Measurements from ENCODE around the gene SAMD10.
"Not testable (repeated sequence)": the region's sequence is repeated elsewhere in the genome, so short reads cannot be mapped to it uniquely, and the experiment has no call there.

Gene SAMD10

DNA sequence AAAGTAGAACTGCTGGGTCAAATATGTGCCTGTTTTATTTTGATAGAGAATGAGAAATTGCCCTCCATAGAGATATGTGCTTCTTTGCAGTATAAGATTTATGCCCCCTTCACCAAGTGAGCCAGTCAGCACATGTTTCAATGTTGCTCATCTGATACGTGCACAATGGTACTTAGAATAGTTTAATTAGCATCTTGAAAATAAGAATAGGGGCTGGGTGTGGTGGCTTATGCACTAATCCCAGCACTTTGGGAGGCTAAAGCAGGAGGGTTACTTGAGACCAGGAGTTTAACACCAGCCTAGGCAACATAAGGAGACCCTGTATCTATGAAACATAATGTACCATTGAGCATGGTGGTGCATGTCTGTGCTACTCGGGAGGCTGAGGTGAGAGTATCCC is 36.2 kb upstream of the SAMD10 start:
- Histone ChIP-seq H3K4me1 (ENCODE audit: control insufficient read depth in 2 of 2, insufficient read depth in 2 of 2, low read length in 2 of 2) (no peaks in the 10 kb centered on the region), H3K9me3 (ENCODE audit: control insufficient read depth in 2 of 2, low read length in 2 of 2) (no peaks in the 10 kb centered on the region), H3K27ac (ENCODE audit: low read depth in 2 of 2, low read length in 2 of 2) (no peak overlapping the region), H3K36me3 (ENCODE audit: control insufficient read depth in 2 of 2, insufficient read depth in 2 of 2, low read length in 2 of 2) (peaks cover 50 to 55% of the 10 kb centered on the region in 2 donors), H3K27me3 (ENCODE audit: control insufficient read depth in 2 of 2, insufficient read depth in 2 of 2, low read length in 2 of 2) (no peaks in the 10 kb centered on the region), H3K4me3 (ENCODE audit: low read length in 2 of 2) (no peak overlapping the region), H3K9ac (ENCODE audit: low read depth in 1 of 2, low read length in 2 of 2) (no peak overlapping the region)

DNA sequence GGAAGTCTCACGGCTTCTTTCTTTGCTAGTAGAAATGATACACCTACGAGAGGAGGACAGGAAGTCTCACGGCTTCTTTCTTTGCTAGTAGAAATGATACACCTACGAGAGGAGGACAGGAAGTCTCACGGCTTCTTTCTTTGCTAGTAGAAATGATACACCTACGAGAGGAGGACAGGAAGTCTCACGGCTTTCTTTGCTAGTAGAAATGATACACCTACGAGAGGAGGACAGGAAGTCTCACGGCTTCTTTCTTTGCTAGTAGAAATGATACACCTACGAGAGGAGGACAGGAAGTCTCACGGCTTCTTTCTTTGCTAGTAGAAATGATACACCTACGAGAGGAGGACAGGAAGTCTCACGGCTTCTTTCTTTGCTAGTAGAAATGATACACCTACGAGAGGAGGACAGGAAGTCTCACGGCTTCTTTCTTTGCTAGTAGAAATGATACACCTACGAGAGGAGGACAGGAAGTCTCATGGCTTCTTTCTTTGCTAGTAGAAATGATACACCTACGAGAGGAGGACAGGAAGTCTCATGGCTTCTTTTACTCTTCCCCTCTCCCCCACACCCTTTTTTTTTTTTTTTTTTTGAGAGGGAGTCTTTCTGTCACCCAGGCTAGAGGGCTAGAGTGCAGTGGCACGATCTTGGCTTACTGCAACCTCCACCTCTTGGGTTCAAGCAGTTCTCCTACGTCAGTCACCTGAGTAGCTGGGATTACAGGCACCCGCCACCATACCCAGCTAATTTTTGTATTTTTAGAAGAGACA is 33.1 kb upstream of the SAMD10 start:
- not testable (repeated sequence) for H3K27me3 ChIP-seq (ENCODE audit: control insufficient read depth in 2 of 2, insufficient read depth in 2 of 2, low read length in 2 of 2); H3K4me3 ChIP-seq (ENCODE audit: low read length in 2 of 2); H3K9me3 ChIP-seq (ENCODE audit: control insufficient read depth in 2 of 2, low read length in 2 of 2); H3K4me1 ChIP-seq (ENCODE audit: control insufficient read depth in 2 of 2, insufficient read depth in 2 of 2, low read length in 2 of 2); H3K9ac ChIP-seq (ENCODE audit: low read depth in 1 of 2, low read length in 2 of 2)
- Histone ChIP-seq H3K36me3 (ENCODE audit: control insufficient read depth in 2 of 2, insufficient read depth in 2 of 2, low read length in 2 of 2) (peaks cover 49 to 56% of the 10 kb centered on the region in 2 donors), H3K27ac (ENCODE audit: low read depth in 2 of 2, low read length in 2 of 2) (peak overlapping the region in 1 of 2 donors; percentile 23)

GRCh38 chr20:64011366-64011779 is 31.9 kb upstream of the SAMD10 start:
- Histone ChIP-seq H3K9me3 (ENCODE audit: control insufficient read depth in 2 of 2, low read length in 2 of 2) (no peaks in the 10 kb centered on the region), H3K9ac (ENCODE audit: low read depth in 1 of 2, low read length in 2 of 2) (no peak overlapping the region), H3K27ac (ENCODE audit: low read depth in 2 of 2, low read length in 2 of 2) (no peak overlapping the region), H3K27me3 (ENCODE audit: control insufficient read depth in 2 of 2, insufficient read depth in 2 of 2, low read length in 2 of 2) (no peaks in the 10 kb centered on the region), H3K4me1 (ENCODE audit: control insufficient read depth in 2 of 2, insufficient read depth in 2 of 2, low read length in 2 of 2) (no peaks in the 10 kb centered on the region), H3K36me3 (ENCODE audit: control insufficient read depth in 2 of 2, insufficient read depth in 2 of 2, low read length in 2 of 2) (peaks cover 52 to 57% of the 10 kb centered on the region in 2 donors), H3K4me3 (ENCODE audit: low read length in 2 of 2) (no peak overlapping the region)

DNA sequence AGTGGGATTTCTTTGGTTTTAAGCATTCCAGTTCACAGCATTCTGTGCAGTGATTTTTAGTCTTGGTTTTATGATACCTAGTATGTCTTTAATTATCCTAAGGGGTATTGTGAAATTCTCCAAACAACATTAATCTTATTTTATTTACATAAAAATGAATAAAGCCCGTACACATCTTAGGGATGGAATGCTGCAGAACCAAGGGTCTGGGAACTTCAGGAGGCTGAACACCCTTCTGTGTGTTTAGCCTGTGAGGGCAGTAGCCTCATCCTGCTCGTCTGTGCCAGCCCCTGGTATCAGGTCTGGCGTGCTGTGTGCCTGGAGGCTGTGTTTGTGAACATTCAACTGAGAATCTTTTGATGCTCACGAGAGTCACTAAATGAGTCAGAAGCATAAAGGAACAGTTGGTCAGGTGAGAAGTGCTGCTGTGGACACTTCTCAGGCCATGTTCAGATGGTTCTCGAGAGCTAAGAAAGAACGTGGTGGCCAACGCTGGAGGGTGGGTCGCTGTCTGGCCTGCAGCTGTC is 31.3 kb upstream of the SAMD10 start:
- no peaks in the 10 kb centered on the region for H3K9me3 ChIP-seq (ENCODE audit: control insufficient read depth in 2 of 2, low read length in 2 of 2)
- H3K4me1 ChIP-seq (ENCODE audit: control insufficient read depth in 2 of 2, insufficient read depth in 2 of 2, low read length in 2 of 2) = no peaks in the 10 kb centered on the region
- peaks cover 54 to 57% of the 10 kb centered on the region in 2 donors for H3K36me3 ChIP-seq (ENCODE audit: control insufficient read depth in 2 of 2, insufficient read depth in 2 of 2, low read length in 2 of 2)
- no peak overlapping the region for H3K27ac ChIP-seq (ENCODE audit: low read depth in 2 of 2, low read length in 2 of 2)
- H3K4me3 ChIP-seq (ENCODE audit: low read length in 2 of 2) = no peak overlapping the region
- no peak overlapping the region for H3K9ac ChIP-seq (ENCODE audit: low read depth in 1 of 2, low read length in 2 of 2)
- no peaks in the 10 kb centered on the region for H3K27me3 ChIP-seq (ENCODE audit: control insufficient read depth in 2 of 2, insufficient read depth in 2 of 2, low read length in 2 of 2)

DNA sequence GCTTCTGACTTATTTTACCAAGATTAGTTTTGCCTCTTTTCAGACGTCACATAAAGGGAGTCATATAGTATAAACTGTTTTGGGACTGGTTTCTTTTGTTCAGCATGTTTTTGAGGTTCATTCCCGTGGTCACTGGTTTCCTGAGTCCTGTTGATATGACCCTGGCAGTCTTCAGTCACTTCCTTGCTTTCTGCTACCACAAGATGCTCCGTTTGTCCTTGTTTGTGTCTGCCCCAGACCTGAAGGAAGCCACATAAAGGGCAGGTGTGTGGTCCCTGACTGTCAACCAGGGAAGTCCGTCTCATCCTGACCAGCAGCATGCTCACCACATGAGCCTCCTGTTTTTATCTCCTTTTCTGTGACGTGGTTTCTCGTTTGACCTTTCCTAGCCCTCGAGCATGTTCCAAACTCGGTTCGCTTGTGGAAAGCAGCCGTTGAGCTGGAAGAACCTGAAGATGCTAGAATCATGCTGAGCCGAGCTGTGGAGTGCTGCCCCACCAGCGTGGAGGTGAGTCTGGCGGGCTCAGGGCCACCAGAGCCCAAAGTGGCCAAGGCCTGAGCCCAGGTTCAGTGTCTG is 30.5 kb upstream of the SAMD10 start:
- H3K9me3 ChIP-seq (ENCODE audit: control insufficient read depth in 2 of 2, low read length in 2 of 2) = no peaks in the 10 kb centered on the region
- no peak overlapping the region for H3K27ac ChIP-seq (ENCODE audit: low read depth in 2 of 2, low read length in 2 of 2)
- peaks cover 49 to 57% of the 10 kb centered on the region in 2 donors for H3K36me3 ChIP-seq (ENCODE audit: control insufficient read depth in 2 of 2, insufficient read depth in 2 of 2, low read length in 2 of 2)
- H3K27me3 ChIP-seq (ENCODE audit: control insufficient read depth in 2 of 2, insufficient read depth in 2 of 2, low read length in 2 of 2) = no peaks in the 10 kb centered on the region
- no peak overlapping the region for H3K9ac ChIP-seq (ENCODE audit: low read depth in 1 of 2, low read length in 2 of 2)
- H3K4me3 ChIP-seq (ENCODE audit: low read length in 2 of 2) = no peak overlapping the region
- H3K4me1 ChIP-seq (ENCODE audit: control insufficient read depth in 2 of 2, insufficient read depth in 2 of 2, low read length in 2 of 2) = no peaks in the 10 kb centered on the region

DNA sequence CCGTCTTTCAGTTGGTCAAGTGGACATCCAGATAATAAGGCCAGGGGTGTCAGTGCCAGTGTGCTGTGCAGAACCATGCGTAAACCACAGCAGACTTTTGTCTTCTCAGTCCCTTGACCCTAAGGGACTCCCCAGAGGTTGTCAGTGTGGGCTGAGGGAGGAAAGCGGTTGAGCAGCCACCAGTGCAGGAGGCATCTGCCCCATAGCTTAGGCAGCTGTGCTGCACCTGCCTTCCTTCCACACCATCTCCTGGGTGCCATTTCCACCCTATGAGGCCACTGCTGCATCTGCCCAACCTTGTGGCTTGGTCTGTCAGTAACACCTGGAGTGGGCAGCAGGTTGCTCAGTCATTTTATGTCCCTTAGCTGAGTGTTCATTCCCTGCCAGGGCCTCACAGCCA is 27.5 kb upstream of the SAMD10 start:
- Histone ChIP-seq H3K9ac (ENCODE audit: low read depth in 1 of 2, low read length in 2 of 2) (no peak overlapping the region), H3K27ac (ENCODE audit: low read depth in 2 of 2, low read length in 2 of 2) (no peak overlapping the region), H3K4me3 (ENCODE audit: low read length in 2 of 2) (no peak overlapping the region), H3K4me1 (ENCODE audit: control insufficient read depth in 2 of 2, insufficient read depth in 2 of 2, low read length in 2 of 2) (no peaks in the 10 kb centered on the region), H3K27me3 (ENCODE audit: control insufficient read depth in 2 of 2, insufficient read depth in 2 of 2, low read length in 2 of 2) (no peaks in the 10 kb centered on the region), H3K36me3 (ENCODE audit: control insufficient read depth in 2 of 2, insufficient read depth in 2 of 2, low read length in 2 of 2) (peaks cover 61% of the 10 kb centered on the region in 2 donors), H3K9me3 (ENCODE audit: control insufficient read depth in 2 of 2, low read length in 2 of 2) (no peaks in the 10 kb centered on the region)

GRCh38 chr20:64006490-64006889 is 27.0 kb upstream of the SAMD10 start:
- no peak overlapping the region for H3K27ac ChIP-seq (ENCODE audit: low read depth in 2 of 2, low read length in 2 of 2)
- no peak overlapping the region for H3K4me3 ChIP-seq (ENCODE audit: low read length in 2 of 2)
- no peaks in the 10 kb centered on the region for H3K4me1 ChIP-seq (ENCODE audit: control insufficient read depth in 2 of 2, insufficient read depth in 2 of 2, low read length in 2 of 2)
- no peaks in the 10 kb centered on the region for H3K9me3 ChIP-seq (ENCODE audit: control insufficient read depth in 2 of 2, low read length in 2 of 2)
- peaks cover 62% of the 10 kb centered on the region in 2 donors for H3K36me3 ChIP-seq (ENCODE audit: control insufficient read depth in 2 of 2, insufficient read depth in 2 of 2, low read length in 2 of 2)
- H3K9ac ChIP-seq (ENCODE audit: low read depth in 1 of 2, low read length in 2 of 2) = no peak overlapping the region
- no peaks in the 10 kb centered on the region for H3K27me3 ChIP-seq (ENCODE audit: control insufficient read depth in 2 of 2, insufficient read depth in 2 of 2, low read length in 2 of 2)

DNA sequence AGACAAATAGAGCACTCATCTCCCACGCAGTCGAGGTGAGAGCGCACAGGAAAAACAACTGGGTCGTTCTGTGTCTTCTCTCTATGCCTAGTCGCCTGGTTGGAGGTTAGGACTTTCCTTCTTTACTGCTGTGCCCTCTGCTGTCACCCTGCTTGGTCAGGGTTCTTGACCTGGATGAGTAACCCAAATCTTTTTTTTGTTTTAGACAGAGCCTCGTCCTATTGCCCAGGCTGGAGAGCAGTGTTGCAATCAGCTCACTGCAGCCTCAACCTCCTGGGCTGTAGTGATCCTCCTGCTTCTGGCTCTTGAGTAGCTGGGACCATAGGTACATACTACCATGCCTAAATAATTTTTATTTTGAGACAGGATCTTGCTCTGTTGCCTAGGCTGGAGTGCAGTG is 26.0 kb upstream of the SAMD10 start:
- Histone ChIP-seq H3K4me1 (ENCODE audit: control insufficient read depth in 2 of 2, insufficient read depth in 2 of 2, low read length in 2 of 2) (no peaks in the 10 kb centered on the region), H3K4me3 (ENCODE audit: low read length in 2 of 2) (no peak overlapping the region), H3K27ac (ENCODE audit: low read depth in 2 of 2, low read length in 2 of 2) (no peak overlapping the region), H3K9me3 (ENCODE audit: control insufficient read depth in 2 of 2, low read length in 2 of 2) (no peaks in the 10 kb centered on the region), H3K36me3 (ENCODE audit: control insufficient read depth in 2 of 2, insufficient read depth in 2 of 2, low read length in 2 of 2) (peaks cover 59 to 60% of the 10 kb centered on the region in 2 donors), H3K27me3 (ENCODE audit: control insufficient read depth in 2 of 2, insufficient read depth in 2 of 2, low read length in 2 of 2) (no peaks in the 10 kb centered on the region), H3K9ac (ENCODE audit: low read depth in 1 of 2, low read length in 2 of 2) (no peak overlapping the region)

DNA sequence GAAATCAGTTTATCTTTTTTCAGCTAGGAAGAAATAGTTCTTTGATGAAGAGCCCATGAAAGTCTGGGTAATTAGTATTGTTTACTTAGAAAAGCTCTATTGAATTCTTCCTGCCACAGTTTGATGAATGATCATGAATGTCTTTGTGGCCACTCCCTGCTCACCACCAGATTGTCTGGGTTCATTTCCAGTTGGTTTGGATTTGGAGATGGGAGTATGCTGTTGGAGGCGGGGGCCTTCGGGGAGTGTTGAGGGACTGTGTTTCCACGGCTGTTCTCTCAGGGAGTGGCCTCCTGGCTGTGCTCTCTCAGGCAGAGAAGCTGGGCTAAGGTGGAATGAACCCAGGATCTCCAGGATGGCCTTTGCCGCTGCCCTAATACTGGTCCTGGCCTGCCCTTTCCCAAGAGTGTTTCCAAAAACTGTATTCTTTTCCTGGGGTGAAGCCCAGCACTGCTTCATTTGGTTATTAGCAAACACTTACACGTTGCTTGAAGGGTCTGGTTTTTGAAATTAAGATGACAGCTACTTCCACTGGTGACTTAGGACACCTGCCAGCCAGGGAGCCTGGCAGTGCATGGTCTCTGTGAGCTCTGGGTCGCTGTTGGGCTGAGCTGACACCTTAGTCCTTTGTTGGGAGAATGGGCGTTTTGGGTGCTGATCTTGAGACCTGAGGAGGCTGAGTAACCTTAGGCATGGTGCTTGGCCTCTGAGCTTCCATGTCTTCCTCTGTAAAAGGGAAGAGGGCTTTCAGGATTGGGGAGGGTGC is 24.7 kb upstream of the SAMD10 start:
- Histone ChIP-seq H3K9me3 (ENCODE audit: control insufficient read depth in 2 of 2, low read length in 2 of 2) (no peaks in the 10 kb centered on the region), H3K27ac (ENCODE audit: low read depth in 2 of 2, low read length in 2 of 2) (no peak overlapping the region)

DNA sequence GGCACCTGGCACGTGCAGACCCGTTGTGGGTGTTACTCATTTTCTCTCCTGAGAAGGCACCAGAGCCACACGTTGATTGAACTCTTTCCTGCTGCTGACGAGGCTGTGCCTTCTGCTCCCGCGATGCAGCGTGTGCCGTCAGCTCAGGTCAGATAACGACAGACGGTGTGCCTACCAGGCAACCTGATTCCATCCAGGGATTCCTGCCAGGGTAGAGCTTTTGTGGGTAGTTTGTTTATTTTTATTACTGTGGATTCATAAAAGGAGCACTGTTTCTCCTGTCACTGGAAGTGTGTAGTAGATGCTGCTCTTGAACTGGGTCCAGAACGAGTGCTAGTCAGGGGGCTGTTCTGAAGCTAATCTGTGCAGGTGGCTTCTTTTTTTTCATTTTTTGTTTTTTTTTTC is 22.2 kb upstream of the SAMD10 start:
- Histone ChIP-seq H3K36me3 (ENCODE audit: control insufficient read depth in 2 of 2, insufficient read depth in 2 of 2, low read length in 2 of 2) (peaks cover 61% of the 10 kb centered on the region in 2 donors), H3K27ac (ENCODE audit: low read depth in 2 of 2, low read length in 2 of 2) (no peak overlapping the region), H3K4me3 (ENCODE audit: low read length in 2 of 2) (no peak overlapping the region), H3K9me3 (ENCODE audit: control insufficient read depth in 2 of 2, low read length in 2 of 2) (no peaks in the 10 kb centered on the region), H3K27me3 (ENCODE audit: control insufficient read depth in 2 of 2, insufficient read depth in 2 of 2, low read length in 2 of 2) (no peaks in the 10 kb centered on the region), H3K9ac (ENCODE audit: low read depth in 1 of 2, low read length in 2 of 2) (no peak overlapping the region), H3K4me1 (ENCODE audit: control insufficient read depth in 2 of 2, insufficient read depth in 2 of 2, low read length in 2 of 2) (no peaks in the 10 kb centered on the region)

More for the DNA sequence above, 24.7 kb upstream of the SAMD10 start:
- Histone ChIP-seq H3K27me3 (ENCODE audit: control insufficient read depth in 2 of 2, insufficient read depth in 2 of 2, low read length in 2 of 2) (no peaks in the 10 kb centered on the region), H3K4me1 (ENCODE audit: control insufficient read depth in 2 of 2, insufficient read depth in 2 of 2, low read length in 2 of 2) (no peaks in the 10 kb centered on the region), H3K4me3 (ENCODE audit: low read length in 2 of 2) (no peak overlapping the region), H3K9ac (ENCODE audit: low read depth in 1 of 2, low read length in 2 of 2) (no peak overlapping the region), H3K36me3 (ENCODE audit: control insufficient read depth in 2 of 2, insufficient read depth in 2 of 2, low read length in 2 of 2) (peaks cover 61 to 62% of the 10 kb centered on the region in 2 donors)

Data from mucosa of rectum (tissue), 2 donors.